ENCODE data around the gene ZMIZ1. TPM values are rescaled to one million over a fixed set of nuclear protein-coding genes. Genes with fewer than 3 reads are reported as not detected.
A peak's percentile ranks its signal among the peaks of the same experiment; 100 is the strongest.

The ZMIZ1 gene
- total RNA-seq, 1 experiment from 2014 or later, result 42.3 TPM

GRCh38 chr10:79354141-79354540 lies 285.4 kb downstream of the ZMIZ1 start:
- H3K36me3 ChIP-seq (ENCODE audit: control insufficient read depth, insufficient read depth, low read length), result peaks cover 22% of the 10 kb centered on the region
- no peaks in the 10 kb centered on the region for H3K27me3 ChIP-seq (replicated peaks; ENCODE audit: control insufficient read depth, insufficient read depth, low read length)
- H3K4me3 Mint-ChIP-seq (ENCODE audit: unreplicated experiment), result no peak overlapping the region
- POLR2A ChIA-PET, result interaction anchor here (0.5 kb wide), 1 partner anchor 852 kb away, joined by 4 read pairs; no protein-coding TSS in a partner anchor
- peaks cover 79% of the 10 kb centered on the region for H3K36me3 Mint-ChIP-seq (ENCODE audit: insufficient read depth, unreplicated experiment)
- BruUV-seq (replicated peaks), result TSS peak; percentile 10
- DNase-seq, result no peak
- no peak overlapping the region for H3K4me3 ChIP-seq (ENCODE audit: low read depth, low read length)
- intact Hi-C loops (cut with micrococcal nuclease; ENCODE audit: unreplicated experiment), result no loop called here
- no peak for TF ChIP-seq CTCF (IDR thresholded peaks at IDR 0.05; ENCODE audit: insufficient read depth in 1 of 2, low read depth in 1 of 2, low read length in 1 of 2, severe bottlenecking in 1 of 2, unreplicated experiment in 1 of 2)
- H3K4me1 Mint-ChIP-seq (ENCODE audit: low read depth, unreplicated experiment), result peaks cover 8% of the 10 kb centered on the region
- peaks cover 17% of the 10 kb centered on the region for H3K4me1 ChIP-seq
- H3K9me3 Mint-ChIP-seq (ENCODE audit: unreplicated experiment), result no peaks in the 10 kb centered on the region
- H3K27ac Mint-ChIP-seq (ENCODE audit: unreplicated experiment), result no peak overlapping the region
- CTCF ChIA-PET, result interaction anchor here (0.6 kb wide), 1 partner anchor 36 kb away, joined by 3 read pairs; no protein-coding TSS in a partner anchor
- no peaks in the 10 kb centered on the region for H3K9me3 ChIP-seq
- H3K27me3 Mint-ChIP-seq (ENCODE audit: insufficient read depth, unreplicated experiment), result no peaks in the 10 kb centered on the region

DNA sequence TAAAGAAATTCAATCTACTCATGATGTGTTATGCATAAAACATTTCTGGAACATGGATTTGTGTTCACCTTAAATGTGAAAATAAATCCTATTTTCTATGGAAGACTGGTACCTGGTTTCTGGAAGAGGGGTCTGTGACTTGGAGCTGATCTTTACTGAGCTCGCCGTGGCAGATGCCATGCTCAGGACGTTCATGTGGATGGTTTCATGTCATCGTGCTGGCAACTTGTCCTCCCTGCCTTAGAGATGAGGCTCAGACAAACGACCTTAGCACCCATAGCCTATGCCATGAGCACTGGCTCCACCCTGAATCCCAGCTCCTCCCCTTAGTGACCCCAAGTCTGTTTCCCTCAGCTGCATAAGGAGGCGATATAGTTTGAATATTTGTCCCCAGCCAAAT lies 285.8 kb downstream of the ZMIZ1 start:
- H3K4me1 ChIP-seq, result peaks cover 21% of the 10 kb centered on the region
- H3K4me1 Mint-ChIP-seq (ENCODE audit: low read depth, unreplicated experiment), result peaks cover 8% of the 10 kb centered on the region
- no peak overlapping the region for H3K4me3 ChIP-seq (ENCODE audit: low read depth, low read length)
- H3K4me3 Mint-ChIP-seq (ENCODE audit: unreplicated experiment), result no peak overlapping the region
- no peaks in the 10 kb centered on the region for H3K27me3 Mint-ChIP-seq (ENCODE audit: insufficient read depth, unreplicated experiment)
- TF ChIP-seq CTCF (IDR thresholded peaks at IDR 0.05; ENCODE audit: insufficient read depth in 1 of 2, low read depth in 1 of 2, low read length in 1 of 2, severe bottlenecking in 1 of 2, unreplicated experiment in 1 of 2), result no peak
- no peak for DNase-seq
- H3K9me3 ChIP-seq, result no peaks in the 10 kb centered on the region
- ChIA-PET CTCF (no interaction called here), POLR2A (no interaction called here)
- no peaks in the 10 kb centered on the region for H3K9me3 Mint-ChIP-seq (ENCODE audit: unreplicated experiment)
- H3K36me3 ChIP-seq (ENCODE audit: control insufficient read depth, insufficient read depth, low read length), result peaks cover 19% of the 10 kb centered on the region
- H3K27ac Mint-ChIP-seq (ENCODE audit: unreplicated experiment), result peak overlapping the region; percentile 2
- intact Hi-C loops (cut with micrococcal nuclease; ENCODE audit: unreplicated experiment), result no loop called here
- H3K27me3 ChIP-seq (replicated peaks; ENCODE audit: control insufficient read depth, insufficient read depth, low read length), result no peaks in the 10 kb centered on the region
- no TSS peak for BruUV-seq (replicated peaks)
- H3K36me3 Mint-ChIP-seq (ENCODE audit: insufficient read depth, unreplicated experiment), result peaks cover 74% of the 10 kb centered on the region

- Mint-ChIP-seq H3K9me3 (ENCODE audit: unreplicated experiment) (no peaks in the 10 kb centered on the region), H3K36me3 (ENCODE audit: insufficient read depth, unreplicated experiment) (peaks cover 65% of the 10 kb centered on the region), H3K4me3 (ENCODE audit: unreplicated experiment) (no peak overlapping the region), H3K4me1 (ENCODE audit: low read depth, unreplicated experiment) (peaks cover 8% of the 10 kb centered on the region), H3K27me3 (ENCODE audit: insufficient read depth, unreplicated experiment) (no peaks in the 10 kb centered on the region), H3K27ac (ENCODE audit: unreplicated experiment) (peak overlapping the region; percentile 2)
- intact Hi-C loops (cut with micrococcal nuclease; ENCODE audit: unreplicated experiment), result no loop called here
- Histone ChIP-seq H3K36me3 (ENCODE audit: control insufficient read depth, insufficient read depth, low read length) (peaks cover 13% of the 10 kb centered on the region), H3K27me3 (replicated peaks; ENCODE audit: control insufficient read depth, insufficient read depth, low read length) (no peaks in the 10 kb centered on the region), H3K4me3 (ENCODE audit: low read depth, low read length) (no peak overlapping the region), H3K9me3 (no peaks in the 10 kb centered on the region), H3K4me1 (peaks cover 22% of the 10 kb centered on the region)
- BruUV-seq (replicated peaks), result no TSS peak
- ChIA-PET POLR2A (interaction anchor here (0.6 kb wide), 1 partner anchor 132 kb away, joined by 3 read pairs; no protein-coding TSS in a partner anchor), CTCF (no interaction called here)
- TF ChIP-seq CTCF (IDR thresholded peaks at IDR 0.05; ENCODE audit: insufficient read depth in 1 of 2, low read depth in 1 of 2, low read length in 1 of 2, severe bottlenecking in 1 of 2, unreplicated experiment in 1 of 2), result no peak
- no peak for DNase-seq
Observed at GRCh38 chr10:79355420-79356017, 286.8 kb downstream of the ZMIZ1 start.

Data from Caco-2 (cell line).